Fibroblast of skin of right quadriceps (primary cell): ENCODE measurements around the gene ERGIC2.
"Not testable (repeated sequence)": the region's sequence is repeated elsewhere in the genome, so short reads cannot be mapped to it uniquely, and the experiment has no call there.

Experiments
- DNase-seq: peaks from one replicate; pipeline ENCODE4 v3.0.0-alpha.2; 2013

The ERGIC2 gene

GRCh38 chr12:29291226-29291625 is 89.7 kb downstream of the ERGIC2 start:
- no peak for DNase-seq

- DNase-seq = not testable (repeated sequence)
These were observed 90.5 kb downstream of the ERGIC2 start for GRCh38 chr12:29290475-29290874.

GRCh38 chr12:29288031-29288430 is 92.9 kb downstream of the ERGIC2 start:
- no peak for DNase-seq

GRCh38 chr12:29287622-29288021 is 93.3 kb downstream of the ERGIC2 start:
- no peak for DNase-seq
